ENCODE data around the gene CCDC60.

Gene CCDC60, protein sequence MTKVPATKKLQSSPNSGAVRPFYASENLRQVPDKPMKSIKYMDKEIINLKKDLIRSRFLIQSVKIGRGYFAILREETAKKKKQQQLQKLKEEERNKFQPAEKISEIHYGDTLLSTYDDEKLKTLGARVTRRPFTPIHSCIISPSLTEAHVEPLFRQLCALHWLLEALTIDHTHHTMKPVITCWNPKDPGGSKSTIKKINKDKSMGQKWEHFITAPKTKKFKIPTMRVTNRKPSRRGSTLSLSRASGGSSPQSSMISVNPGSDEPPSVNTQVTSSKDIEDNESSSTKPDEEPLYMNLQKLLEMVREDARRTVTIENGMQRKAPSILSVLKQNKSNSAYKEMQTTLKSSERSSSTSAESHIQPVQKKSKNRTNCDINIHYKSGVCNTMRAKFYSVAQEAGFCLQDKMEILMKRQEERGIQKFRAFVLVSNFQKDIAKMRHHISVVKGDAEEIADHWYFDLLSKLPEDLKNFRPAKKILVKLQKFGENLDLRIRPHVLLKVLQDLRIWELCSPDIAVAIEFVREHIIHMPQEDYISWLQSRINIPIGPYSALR

DNA sequence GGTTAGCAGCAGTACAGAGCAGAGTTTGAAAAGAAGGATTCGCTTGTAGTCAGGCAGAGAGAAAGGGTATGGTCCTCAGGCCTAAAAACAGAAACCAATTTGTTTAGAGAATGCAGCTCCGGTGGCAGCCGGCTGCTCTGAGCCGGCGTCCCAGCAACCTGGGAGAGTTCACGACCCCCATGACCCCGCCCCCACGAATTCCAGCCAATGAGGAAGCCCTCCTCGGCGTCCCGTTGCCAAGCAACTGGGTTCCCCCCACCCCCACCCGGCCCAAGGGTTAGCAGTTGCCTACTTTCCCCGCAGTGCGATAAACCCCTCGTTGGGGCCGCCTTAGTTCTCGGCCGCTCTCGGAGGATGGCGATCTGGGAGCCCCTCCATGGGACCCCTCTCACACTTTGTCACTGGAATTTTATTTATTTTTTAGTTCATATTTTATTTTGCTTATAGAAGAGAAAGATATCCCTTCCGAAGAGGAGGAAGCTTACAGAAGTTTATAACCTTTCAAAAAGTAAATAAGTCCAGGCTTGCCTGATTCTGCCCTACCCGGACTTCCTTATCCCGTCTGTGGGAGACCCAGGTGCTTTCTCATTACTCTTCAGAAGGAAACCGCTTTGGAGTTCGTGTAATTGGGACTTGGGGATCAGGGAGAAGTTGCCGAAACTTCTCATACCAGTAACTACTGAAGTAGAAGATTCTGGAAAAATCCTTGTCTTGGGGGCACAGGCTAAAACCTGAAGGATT lies at the start of gene CCDC60:
CCDC60 (plus strand) TSS at position 300 of the 741 bp plus-strand sequence. CDS start 448 bp downstream, outside the sequence.
- no peak for DNase-seq (ENCODE audit: low read depth, low spot score)

DNA sequence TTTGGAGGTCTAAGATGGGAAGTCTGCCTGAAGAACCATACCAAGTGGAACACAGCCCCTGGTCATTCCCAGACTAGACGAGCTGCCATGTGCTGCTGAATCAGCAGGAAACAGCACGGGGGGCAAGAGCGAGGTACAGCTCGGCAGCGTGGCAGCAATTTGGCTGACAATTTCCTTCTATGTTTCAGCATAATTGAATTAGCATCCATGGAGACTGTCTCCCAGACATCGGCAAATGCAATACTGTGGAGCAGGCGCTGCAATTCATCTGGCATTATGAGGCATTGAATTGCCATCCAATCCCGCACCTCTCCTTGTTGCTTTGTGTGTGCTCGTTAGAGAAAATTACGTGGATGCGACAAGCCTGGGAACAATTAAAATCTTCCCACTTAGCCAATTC lies 46.0 kb upstream of the CCDC60 start:
- DNase-seq (ENCODE audit: low read depth, low spot score) = no peak

DNA sequence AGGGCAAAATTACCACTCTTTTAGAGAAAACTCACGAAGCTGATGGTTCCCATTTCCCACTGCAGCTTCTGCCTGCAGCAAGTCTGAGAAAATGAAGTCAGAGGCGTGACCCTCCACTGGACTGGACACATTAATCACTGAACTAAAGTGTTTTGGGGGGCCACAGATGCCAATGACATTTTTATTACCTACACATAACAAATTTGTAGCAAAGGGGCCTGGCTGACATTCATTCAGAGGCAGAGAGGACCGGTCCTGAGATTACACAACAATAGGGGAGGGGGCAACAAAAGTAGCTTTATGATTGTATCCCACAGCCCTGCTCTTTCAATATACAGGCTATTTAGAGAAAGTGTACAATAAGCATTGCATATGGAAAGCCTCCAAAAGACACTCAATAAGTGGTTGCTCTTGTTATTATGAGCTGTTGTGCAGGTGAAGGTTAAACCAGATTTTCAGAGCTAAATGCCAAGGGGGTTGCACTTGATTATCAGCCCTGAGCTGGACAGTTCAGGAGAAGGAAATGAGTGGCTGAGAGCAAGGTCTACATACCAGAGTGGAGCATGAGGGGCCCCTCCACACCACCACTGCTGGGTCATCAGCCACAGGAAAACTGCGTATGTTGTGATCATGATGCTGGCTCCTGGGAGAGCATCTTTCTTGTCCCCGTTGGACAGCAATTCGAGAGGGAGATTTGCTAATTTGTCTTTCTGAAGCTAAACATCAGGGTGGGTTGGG lies 41.5 kb upstream of the CCDC60 start:
- DNase-seq (ENCODE audit: low read depth, low spot score) = no peak

DNA sequence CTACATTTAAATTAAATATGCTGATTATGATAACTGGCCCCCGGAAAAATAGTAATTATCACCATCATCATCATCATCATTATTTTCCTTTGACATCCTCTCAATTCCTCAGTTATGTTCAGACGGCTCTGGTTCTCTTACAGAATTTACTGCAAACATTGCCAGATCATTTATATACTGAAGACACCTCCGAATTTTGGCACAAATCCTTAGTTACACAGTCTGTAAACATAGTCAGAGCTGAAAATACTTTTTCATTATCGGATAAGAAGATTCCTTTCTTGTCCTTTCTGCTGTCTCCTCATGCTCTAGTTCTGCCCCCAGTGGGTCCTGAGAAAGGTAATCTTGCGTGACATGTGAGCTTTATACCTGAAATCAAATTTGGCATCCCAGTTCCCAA lies 40.3 kb upstream of the CCDC60 start:
- no peak for DNase-seq (ENCODE audit: low read depth, low spot score)

DNA sequence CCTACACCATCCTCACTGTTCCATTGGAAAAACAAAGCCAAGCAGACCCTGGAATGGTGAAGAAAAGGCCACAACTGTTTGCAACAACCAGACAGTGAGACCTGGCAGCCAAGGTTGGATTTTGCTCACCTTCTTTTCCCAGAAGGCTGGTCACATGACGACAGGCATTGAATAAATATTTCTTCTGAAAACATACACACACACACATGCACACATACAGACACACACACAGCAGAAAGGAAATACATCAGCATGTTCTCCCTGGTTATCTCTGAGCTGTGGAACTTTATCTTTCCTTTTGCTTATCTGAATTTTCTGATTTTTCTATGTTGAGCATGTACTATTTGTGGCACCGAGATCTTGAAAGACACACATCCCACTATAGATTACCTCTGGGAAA lies 38.0 kb upstream of the CCDC60 start:
- no peak for DNase-seq (ENCODE audit: low read depth, low spot score)

DNA sequence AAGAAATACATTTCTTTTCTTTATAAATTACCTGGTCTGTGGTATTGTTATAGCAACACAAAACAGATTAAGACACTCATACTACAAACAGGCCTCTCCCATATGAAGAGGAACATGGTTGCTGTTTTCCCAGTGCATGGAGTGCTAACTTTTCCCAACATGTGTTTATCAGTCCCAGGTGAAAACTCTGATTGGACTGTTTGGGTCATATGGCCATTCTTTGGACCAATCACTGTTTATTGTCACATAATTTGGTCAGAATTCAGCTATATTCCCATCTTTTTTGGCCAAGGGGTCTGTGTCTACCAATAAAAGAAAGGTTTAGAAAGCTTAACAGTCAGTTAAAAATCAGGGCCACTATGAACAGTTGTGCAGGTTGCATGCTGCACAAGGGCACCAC lies 35.4 kb upstream of the CCDC60 start:
- DNase-seq (ENCODE audit: low read depth, low spot score) = no peak

DNA sequence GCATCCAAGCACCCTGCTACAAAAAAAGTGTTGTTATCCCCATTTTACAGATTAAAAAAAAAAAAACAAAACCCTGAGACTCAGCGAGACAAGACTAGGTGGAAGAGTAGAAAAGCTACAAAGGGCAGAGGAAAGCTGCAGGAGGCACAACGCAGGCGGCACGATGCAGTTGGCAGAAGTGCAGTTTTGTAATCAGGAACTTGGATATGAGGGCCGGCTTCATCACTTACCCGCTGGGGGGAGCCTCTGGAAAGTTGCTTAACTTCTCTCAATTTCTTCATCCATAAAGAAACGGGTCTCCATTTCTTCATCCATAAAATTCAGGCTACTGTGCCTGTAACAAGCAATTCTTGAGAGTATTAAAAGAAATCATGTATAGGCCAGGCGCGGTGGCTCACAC lies 33.1 kb upstream of the CCDC60 start:
- no peak for DNase-seq (ENCODE audit: low read depth, low spot score)

DNA sequence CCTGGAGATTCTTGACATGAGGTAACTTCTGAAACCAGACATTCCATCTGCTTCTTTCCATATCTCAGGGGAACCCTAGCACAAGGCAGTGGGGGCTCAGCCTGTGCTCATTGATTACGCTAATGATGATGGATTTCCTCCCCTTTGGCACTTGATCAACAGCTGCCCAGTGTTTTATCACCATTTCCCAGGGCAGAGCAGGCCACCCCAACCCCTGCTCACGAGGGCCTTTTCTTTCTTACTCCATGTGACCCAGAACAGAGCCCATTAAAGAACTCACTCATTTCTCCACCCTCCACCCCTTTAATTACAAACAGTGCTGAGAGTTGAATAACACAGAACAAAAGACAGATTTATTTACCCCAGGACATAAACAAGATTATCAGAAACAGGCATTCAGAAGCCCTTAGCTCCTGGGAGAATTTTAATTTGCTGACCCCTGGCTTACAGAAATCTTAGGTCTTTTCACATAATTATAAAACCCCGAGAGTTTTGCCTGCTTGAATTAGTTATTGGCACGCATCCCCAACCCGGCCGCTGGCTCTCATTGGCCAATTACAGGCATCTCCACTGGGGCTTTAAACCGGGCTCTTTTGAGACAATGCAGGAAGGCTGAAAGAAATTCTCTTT lies 32.0 kb upstream of the CCDC60 start:
- no peak for DNase-seq (ENCODE audit: low read depth, low spot score)

DNA sequence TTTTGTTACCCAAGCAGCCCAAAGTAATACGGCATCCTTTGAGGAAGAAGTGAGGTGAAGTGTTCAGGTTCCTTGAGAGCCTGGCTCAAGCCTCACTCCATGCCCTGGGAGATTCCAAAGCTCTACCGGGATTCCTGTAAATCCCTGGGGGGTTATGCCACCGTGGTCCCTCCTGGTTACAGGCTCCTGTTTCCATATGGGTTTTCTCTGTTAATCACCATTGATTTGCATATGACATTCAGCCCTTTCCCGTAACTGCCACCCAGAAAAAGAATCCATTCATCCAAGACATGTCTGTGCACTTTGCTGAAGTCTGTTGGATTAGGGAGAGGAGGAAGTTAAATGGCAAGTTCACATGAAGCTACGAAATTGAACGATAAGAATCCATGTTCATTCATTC lies 27.9 kb upstream of the CCDC60 start:
- DNase-seq (ENCODE audit: low read depth, low spot score) = no peak

DNA sequence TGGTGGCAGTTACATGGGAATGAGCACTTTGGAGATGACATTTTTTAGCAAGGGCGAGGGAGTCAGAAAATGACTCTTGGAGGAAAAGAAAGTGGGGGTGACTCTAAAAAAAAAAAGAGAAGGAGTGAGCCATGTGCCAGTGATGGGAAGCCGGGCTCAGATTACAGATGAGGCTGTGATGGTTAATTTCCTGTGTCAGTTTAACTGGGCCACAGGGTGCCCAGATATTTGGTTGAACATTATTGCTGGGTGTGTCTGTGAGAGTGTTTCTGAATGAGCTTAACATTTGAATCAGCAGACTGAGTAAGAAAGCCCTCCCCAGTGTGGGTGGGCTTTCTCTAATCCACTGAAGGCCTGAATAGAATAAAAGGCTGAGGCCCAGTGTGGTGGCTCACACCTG lies 26.8 kb upstream of the CCDC60 start:
- no peak for DNase-seq (ENCODE audit: low read depth, low spot score)

DNA sequence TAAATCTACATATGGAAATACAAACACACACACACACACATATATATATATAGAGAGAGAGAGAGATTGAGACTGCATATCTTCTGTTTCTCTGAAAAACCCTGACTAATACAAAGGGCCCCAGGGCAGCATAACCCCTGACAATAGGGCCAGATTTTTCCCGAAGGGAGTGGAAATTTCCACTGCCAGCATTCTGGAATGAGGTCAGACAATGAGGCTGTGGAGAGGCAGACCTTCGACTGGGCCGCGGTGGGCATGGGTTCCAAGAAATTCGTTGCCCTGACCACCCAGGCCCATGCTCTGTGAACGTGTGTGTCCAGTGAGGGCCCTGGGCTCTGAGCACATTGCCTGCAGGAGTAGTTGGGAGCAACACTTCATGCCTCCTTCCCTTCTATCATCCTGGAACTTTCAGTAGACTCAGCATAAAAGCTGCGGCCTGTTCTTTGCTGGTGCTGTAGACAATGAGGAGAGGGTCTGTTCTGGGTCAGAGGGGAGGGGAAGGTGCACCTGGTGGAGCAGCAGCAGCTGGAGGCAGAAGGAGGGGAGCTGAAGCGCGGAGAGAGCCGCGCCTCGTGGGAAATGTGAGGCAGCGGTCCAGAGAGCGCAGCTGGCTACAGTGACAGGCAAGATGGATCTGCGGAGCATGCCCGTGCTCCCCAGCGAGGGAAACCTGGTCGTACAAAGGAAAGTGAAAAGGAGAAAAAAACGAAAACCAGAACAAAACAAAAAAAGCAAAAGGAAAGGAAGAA lies 25.6 kb upstream of the CCDC60 start:
- no peak for DNase-seq (ENCODE audit: low read depth, low spot score)

DNA sequence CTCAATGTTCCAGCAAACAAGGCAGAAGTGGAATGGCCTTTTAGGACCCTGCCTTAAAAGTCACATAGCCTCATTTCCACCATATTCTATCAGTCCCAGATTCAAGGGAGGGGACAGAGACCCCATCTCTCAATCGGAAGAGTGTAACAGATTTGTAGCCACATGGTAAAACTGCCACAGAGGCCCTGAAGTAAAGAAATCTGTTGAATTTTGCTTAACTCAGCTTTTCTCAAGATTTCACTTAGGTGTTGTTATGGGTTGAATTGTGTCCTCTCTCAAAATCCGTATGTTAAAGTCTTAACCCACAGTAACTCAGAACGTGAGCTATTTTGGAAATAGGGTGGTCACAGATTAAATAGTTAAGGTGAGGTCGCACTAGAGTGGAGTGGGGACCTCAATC lies 22.7 kb upstream of the CCDC60 start:
- no peak for DNase-seq (ENCODE audit: low read depth, low spot score)

DNA sequence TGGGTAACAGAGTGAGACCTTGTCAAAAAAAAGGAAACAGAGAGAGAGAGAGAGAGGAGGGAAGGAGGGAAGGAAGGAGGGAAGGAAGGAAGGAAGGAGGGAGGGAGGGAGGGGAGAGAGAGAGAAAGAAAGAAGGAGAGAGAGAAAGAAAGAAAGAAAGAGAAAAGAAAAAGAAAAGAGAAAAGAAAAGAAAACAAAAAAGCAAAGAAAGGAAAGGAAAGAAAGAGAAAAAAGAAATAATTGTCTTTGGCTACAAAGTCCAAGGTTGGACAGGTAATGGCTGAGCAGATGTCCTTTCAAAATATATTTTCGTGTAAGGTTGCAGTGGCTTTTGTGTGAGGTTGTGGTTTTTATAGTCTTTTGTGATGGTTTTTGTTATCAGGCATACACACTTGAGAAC lies 21.6 kb upstream of the CCDC60 start:
- no peak for DNase-seq (ENCODE audit: low read depth, low spot score)

DNA sequence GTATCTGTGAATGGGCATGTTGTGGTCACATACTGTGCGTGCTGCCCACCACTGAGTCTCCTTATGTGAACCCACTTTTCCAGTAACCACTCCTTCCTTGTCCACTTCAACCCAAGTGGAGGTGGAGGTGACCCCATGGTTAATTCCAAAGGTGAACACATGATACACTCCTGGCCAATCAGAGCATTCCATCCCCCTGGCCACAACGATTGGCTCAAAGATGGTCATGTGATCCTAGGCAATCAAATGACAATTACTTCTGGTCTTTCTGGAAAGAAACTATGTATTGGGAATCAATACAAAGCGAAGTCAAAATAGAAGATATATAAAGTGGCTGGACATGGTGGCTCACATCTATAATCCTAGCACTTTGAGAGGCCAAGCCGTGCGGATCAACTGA lies 20.2 kb upstream of the CCDC60 start:
- DNase-seq (ENCODE audit: low read depth, low spot score) = no peak

DNA sequence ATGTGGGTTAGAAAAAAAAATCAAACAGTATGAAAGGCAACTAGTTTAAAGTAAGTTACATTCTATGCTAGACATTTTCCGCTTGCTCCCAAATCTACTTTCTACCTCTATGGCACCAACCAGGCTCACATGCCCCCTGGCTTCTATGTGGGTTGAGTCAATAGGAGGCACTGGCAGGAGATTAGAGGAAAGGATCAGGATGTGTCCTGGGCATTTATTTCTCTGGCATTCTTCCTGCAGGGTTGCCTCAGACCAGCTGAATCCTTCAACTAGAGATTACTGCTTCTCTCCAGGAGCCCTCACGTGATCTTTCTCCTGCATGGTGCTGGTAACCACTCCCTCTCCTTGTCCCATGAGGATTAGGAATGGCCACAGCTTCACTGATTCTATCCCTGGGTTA lies 14.9 kb upstream of the CCDC60 start:
- DNase-seq (ENCODE audit: low read depth, low spot score) = no peak

DNA sequence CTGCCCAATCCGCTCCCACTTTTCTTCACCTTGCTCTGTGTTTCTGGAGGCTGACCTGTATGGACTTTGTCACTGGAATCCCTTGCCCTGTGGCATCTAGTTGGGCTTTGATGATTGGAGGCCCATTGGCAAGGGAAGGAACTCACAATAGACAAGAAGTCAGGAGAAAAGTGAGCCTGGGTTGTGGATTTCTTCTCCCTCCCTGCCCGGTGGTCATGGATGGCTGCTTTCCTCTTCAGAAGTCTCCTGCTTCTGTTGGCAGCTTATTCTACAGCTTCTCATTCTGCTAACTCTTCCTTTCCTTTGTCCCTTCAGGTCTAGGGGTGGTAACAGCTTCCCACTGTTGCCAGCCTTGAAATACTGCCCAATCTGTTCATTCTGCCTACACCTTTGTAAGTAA lies 13.9 kb upstream of the CCDC60 start:
- DNase-seq (ENCODE audit: low read depth, low spot score) = no peak

DNA sequence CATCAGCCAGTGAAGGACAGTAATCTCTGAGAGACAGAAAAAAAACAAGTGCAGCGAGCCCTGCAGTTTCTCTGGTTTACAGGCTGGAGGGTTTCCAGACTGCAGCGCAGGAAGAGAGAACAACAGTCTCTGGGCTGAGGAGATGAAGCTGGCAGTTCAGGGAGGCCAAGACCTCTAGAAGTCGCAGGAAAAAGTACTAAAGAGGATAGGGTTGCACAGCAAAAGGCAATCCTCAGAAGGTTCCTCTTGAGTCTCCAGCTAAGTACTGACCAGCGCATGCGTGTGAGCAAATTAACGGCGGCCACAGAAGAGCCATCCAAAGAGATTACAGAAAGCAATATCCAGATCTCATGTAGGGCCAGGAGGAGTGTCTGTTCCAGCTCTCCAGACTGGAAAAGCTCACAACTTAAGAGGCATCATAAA lies 12.2 kb upstream of the CCDC60 start:
- no peak for DNase-seq (ENCODE audit: low read depth, low spot score)

DNA sequence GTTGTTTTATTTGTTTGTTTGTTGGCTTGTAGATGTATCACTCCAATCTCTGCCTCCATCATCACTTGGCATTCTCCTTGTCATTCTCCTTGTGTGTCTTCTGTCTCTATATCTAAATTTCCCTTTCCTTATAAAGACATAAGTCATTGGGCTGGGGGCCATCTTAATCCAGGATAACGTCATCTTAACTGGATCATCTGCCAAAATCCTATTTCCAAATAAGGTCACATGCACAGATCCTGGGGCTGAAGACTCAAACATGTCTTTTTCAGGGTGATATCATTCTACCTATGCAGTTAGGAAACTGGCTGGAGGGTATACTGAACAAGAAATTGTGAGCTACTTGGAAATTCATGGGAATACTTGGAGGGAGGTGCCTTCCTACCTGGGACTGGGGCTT lies 8.7 kb upstream of the CCDC60 start:
- no peak for DNase-seq (ENCODE audit: low read depth, low spot score)

DNA sequence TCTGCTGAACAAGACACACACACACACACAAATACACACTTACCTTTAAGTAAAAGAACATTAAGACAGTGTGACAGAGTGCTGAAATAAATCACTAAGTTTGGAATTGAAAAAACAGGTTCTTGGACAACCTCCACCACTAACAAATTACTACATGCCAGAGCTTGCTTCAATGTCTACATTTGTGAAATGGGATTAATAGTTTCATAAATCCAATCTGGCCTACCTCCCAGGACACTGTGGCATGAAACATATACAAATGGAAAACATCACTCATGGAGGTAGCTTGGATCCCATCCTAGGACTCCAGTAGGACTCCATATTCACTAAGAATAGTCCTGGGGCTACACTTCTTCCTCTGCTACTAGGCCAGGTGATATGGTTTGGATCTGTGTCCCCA lies 8.2 kb upstream of the CCDC60 start:
- DNase-seq (ENCODE audit: low read depth, low spot score) = no peak

DNA sequence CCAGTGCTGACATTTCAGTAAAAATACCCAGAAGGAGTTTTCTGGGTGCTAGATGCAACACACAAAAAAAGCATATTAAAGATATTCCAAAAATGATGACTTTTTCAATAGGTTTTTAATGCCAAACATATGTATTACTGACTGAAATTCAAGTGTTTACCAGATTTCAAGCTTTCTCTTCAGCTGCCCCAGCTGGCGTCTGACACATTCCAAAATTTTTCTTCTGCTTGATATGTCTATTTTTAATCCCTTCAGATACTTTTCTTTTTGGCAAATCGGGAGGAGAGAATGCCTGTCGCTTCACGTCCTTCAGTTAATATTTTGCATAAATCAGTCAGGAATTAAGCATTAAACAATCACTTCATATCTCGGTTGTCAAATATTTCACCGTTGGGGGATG lies 7.1 kb upstream of the CCDC60 start:
- DNase-seq (ENCODE audit: low read depth, low spot score) = no peak

DNA sequence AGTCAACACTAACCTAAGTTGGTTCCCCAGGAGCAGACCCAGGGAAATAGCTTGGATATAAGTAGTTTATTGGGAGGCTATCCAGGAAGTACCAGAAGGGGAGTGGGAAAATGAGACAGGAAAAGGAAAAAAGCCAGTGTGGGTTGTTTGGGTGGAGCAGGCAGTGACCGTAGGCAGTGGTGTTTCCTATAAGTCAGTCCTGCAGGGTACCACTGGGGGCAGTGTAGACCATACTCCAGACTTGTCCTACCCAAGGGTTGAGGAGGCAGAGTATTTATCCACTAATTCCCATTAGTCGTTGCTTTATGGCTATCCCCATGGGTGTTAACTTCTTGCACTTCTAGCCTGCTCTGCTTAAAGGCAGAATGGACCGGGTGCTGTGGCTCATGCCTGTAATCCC lies 6.4 kb upstream of the CCDC60 start:
- no peak for DNase-seq (ENCODE audit: low read depth, low spot score)
